ENCODE results near the gene CBR1.

CBR1 gene

GRCh38 chr21:36115138-36115730, 45.4 kb downstream of the CBR1 start:
- no peak for DNase-seq (ENCODE audit: low read depth)

- no peak for DNase-seq (ENCODE audit: low read depth)
Measured at GRCh38 chr21:36117286-36117741, 47.5 kb downstream of the CBR1 start.

GRCh38 chr21:36120304-36120888, 50.6 kb downstream of the CBR1 start:
- DNase-seq (ENCODE audit: low read depth) = no peak
